HG02588 (cell line): ENCODE data around the gene SLCO2A1.

Experiments
- ATAC-seq: cut with Tn5 transposase; IDR thresholded peaks from one replicate; pipeline ENCODE4 v1.9.1; 2021; ENCODE audit warnings: mild to moderate bottlenecking, moderate library complexity; ENCODE audit not compliant: unreplicated experiment

Gene SLCO2A1

GRCh38 chr3:133956353-133956752, 73.4 kb downstream of the SLCO2A1 start:
- ATAC-seq: no peak

DNA sequence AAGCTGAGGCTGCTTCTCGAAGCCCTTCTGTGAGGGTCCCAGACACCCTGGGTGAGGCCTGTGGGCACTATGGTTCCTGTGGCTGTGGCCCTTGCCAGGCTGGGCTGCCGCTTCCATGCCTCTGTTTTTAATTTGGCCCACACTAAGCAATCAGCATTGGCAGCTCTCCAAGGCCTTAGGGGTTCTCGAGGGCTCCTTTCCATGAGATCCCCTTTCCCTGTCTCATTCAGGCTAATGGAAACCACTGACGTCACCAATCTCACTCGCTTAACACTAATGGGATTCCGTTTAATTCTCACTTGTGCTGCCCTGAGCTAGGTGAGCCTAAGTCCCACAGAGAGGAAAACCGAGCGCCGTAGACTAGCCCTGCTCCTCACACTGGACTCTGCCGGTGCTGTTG, 73.8 kb downstream of the SLCO2A1 start:
- no peak for ATAC-seq

- ATAC-seq: no peak
Observed at GRCh38 chr3:133954717-133955360, 74.9 kb downstream of the SLCO2A1 start.

- no peak for ATAC-seq
Observed at GRCh38 chr3:133953297-133953696, 76.4 kb downstream of the SLCO2A1 start.

DNA sequence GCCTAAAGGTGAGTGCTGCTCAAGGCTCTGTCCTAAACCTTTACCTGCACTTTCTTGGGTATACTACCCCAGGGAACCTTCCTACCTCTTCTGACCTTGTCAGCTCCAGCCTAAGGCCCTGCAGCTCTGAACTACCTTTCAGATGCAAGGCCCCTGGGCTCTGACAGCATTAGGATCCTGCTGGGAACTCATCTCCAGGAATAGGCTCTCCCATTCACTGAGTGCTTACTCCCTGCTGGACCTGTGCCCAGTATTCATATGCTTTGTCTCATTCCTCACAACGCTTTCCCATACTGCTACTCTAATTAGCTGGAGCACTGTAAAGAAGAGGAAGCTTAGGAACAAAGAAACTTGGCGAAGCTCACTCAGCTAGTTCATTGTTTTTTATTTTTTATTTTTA, 80.3 kb downstream of the SLCO2A1 start:
- ATAC-seq: no peak

DNA sequence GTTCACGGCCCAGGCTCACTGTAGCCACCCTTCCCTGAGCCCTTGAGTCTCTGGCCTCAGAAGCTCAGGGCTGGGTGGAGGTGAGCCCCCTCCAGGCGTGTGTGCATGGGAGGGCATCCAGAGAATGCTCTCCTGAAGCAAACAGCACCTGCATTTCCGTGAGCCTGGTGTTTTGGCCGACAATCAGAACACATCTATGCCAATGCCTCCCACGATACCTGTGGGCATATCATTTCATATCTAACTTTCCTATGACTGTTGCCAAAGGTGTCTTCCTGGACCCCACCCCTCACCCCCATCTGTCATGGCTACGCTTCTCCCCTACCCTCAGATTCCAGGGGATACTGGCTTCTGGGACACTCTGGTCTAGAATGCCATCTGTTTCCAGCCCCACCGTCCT, 80.7 kb downstream of the SLCO2A1 start:
- ATAC-seq: no peak

DNA sequence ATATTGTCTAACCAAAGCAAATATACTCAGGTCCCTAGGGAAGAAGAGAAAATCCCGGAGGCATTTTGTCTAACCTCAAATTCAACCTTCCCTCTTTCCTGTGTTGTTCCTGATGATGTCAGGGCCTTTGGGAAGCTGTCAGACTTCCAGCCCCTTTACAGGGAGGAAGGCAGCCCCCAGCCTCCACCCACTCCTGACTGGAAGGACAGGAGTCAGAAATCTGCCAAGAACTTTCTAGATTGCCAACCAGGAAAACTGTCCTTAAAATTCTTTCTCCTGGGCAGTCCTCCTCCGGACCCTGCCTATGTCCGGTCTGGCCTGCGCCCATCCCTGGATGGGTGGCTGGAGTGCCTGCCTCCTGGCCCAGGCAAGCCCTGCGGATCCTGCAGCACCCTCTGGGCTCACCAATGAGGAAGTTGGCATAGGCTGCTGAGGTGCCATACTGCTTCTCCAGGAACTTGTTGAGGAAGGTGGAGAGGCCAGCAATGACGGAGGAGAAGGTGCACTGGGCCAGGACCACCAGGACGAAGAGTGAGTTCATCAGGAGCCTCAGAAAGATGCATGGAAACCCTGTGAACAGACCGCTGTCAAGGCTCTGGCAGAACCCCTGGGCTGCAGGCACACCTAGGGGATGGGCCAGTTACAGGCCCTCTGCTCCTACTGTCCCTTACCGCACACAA, 81.5 kb downstream of the SLCO2A1 start:
- ATAC-seq: no peak

- no peak for ATAC-seq
Observed at GRCh38 chr3:133945381-133946095, 84.2 kb downstream of the SLCO2A1 start.

DNA sequence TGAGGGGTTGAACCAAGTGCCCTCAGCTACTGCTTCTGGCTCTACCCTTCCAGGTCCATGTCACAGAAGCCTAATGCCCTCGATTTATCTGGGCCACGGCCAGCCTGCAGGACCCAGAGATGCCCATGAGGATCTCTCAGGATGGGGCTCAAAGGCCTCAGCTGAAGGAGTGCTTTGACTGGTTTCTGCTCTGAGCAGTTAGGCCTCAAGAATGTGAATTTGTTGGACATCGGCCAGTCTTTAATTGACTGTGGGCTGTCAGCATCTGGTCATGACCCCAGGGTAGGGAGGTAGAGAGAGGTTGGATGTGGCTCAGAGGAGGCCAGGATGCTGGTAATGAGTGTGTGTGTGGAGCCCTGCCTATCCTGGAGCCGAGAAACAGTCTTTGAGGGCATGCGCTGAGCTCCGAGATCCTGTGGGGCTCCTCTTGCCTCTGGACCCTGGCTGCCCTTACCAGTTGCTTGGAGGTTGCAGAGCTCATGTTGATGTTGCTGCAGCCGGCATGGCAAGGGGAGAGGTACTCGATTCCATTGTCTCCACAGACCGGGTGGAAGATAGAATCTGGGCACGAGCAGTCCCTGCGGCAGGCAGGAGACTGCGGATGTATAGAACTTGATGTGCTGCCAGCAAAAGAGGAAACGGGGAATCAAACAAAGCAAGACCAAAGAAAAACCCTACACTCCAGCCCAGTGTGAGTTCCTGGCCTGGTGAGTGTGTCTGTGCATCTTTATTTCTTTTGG, 84.9 kb downstream of the SLCO2A1 start:
- no peak for ATAC-seq

GRCh38 chr3:133944181-133944580, 85.5 kb downstream of the SLCO2A1 start:
- no peak for ATAC-seq

DNA sequence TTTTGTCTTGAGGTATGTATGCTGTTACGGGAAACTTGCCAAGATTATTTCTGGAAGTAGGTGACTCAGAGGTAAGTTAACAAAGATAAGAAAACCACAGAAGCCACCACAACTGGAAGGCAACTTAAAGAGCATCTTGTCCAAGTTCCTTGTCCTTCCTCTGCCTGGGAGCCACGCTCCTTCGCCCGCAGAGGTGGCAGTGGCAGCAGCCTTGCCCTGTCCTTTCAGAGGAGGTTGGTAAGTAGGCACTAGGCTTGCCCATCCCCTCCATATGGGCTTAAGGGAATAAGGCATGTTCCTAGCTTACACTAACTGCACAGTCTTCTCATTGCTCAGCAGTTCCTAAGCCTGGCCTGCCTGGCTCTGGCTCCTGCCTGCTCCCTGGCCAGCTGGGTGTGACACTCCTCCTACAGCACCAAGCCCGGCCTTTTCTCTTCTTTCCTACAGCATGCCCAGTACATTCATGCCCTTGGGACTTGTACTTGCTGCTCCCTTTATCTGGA, 86.0 kb downstream of the SLCO2A1 start:
- ATAC-seq: no peak

DNA sequence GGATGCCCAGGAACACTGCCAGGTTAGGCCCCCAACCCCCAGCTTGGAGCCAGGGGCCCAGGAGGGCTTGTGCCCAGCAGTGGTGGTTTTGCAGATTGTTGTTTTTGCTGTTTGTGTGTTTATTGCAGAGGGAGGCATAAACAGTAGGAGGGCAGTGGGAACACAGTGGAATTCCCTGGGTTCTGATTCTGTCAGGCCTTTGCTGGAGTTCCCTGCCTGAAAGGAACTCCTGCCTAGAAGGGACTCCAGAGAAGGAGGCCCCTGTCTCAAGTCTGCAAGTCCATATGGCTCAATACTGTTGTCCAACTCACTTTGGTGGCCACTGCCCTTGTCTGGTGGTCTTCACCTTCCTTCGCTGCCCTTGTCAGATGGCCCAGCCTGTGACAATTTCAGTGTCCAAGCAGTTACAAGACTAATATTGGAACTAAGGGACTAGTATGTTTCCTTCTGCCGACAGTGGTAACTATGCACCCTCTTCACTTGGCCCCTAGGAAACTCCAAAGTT, 86.6 kb downstream of the SLCO2A1 start:
- ATAC-seq: no peak

- no peak for ATAC-seq
Observed at GRCh38 chr3:133941415-133941821, 88.3 kb downstream of the SLCO2A1 start.

DNA sequence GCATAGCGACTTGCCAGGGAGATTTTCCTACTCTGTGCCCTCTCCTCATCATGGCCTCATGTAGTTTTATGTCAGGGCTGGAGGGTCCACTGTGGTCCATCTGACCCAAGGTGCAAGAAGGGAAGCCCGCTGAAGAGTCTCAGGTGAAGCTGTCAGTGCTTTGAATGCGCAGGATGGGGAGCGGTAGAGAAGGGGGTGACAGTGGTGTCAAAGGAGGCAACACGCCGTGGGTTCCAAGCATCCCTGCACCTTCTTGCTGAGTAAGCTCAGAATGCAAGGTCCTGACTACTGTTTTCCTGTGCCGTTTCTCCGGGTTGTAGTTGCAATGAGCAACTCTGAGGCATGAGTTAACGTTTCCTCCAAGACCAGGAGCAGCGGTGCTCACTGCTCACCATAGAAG, 89.2 kb downstream of the SLCO2A1 start:
- ATAC-seq: no peak

DNA sequence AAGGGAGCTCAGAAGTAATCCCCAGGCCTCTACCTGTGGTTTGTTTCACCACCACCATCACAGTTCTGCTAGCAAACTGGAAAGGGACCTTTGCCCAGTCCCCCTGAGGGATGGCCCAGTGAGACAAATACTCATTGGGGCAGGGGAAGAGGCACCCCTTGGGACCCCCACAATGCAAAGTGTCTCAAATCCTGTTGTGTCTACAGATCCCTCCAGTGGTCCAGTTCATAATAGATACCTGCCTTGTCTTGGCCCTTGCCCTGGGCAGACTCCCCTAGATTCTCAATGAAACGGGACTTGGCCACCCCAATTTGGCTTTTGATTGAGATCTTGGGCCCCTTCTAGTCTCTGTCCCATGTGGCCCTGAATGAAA, 90.3 kb downstream of the SLCO2A1 start:
- ATAC-seq: no peak

- ATAC-seq: no peak
Observed at GRCh38 chr3:133938770-133939462, 90.8 kb downstream of the SLCO2A1 start.

DNA sequence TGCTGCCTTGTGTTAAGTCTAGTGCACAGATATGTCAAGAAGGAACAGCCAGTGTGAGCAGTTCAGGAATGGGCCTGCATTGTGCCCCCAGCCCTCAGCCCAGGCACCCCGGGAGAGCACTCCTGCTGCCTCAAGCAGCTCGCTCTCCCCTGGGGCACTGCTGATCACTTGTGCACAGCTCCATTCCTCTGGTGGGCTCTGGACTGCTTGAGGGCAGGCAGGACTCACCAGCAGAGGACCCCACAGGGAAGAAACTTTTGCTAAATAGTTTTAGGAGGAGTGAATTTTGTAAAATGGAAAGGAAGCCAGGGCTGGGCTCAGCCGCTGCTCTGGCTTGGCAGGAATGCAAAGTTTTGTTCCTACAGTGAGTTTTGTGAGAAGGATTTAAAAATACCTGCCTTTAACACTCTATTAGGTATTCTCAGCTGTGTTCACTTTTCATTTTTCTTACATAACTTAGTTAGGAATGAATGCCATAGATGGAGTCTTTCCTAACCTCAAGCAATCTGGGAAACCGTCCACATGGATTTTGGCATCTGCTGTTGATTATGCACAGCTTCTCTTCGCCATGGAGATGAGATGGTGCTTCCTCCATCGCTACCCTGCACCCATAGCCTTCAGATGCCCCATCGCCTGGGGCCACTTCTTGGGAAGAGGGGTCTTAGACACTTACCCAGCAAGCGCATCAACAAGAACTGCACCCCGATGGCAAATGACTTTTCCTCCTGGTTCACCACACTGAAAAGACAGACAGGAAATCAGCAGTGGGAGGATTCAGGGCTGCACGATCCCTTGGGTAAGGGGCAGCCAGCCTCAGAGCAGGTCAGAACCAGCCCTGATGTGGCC, 91.7 kb downstream of the SLCO2A1 start:
- ATAC-seq: no peak

DNA sequence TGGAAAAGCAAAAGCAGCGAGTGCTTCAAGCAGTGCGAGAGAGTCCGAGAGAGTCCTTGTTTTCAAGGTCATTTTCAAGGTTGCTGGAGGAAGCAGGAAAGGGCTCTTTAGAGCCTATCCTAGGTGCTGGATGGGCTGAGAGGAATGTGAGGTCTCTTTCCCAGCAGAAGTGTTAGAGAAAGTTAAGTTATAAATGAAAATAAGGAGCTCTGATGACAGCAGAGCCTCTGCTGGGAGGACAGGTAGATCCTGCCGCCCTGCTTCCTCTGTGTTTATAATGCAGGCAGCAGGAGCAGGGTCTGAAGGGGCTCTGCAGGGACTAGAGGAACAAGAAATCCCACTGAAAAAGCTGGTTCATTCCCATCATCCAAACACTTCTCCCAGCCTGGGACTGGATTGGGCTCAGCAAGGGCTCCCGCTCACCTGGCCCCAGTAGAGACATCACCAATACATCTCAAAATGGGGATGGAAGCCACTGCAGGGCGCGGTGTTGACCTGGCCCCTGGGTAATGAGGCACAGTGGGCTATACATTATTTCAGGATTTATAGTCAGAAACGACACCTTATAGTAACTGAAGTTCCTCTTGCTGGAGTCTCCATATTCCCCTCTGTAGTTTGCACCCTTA, 92.6 kb downstream of the SLCO2A1 start:
- no peak for ATAC-seq
